ENCODE results near the gene KDF1.

DNA sequence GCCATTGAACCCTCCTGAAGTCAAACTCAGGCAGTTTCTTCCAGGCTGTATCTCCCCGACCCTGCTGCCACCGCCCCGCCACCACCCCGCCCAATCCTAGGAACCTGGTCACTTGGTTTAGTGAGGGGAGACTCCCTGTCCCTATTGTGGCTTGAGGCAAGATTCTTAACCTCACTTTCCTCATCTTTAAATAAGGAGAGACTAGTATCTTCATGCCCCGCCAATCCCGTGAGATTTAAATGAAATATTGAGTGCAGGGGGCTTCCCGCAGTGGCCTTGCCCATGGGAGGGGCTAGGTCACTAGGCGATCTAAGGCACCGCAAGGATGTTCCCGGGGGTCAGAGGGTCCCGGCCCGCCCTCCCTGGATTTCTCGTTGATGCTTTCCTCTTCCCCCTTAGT is 998 bp downstream of the KDF1 start:
- TF ChIP-seq POLR2AphosphoS5 (IDR thresholded peaks at IDR 0.05; ENCODE audit: low read depth, low read length) (no peak), TAF1 (IDR thresholded peaks at IDR 0.05; ENCODE audit: low read depth, low read length) (no peak), POLR2A (IDR thresholded peaks at IDR 0.05; ENCODE audit: low read depth, low read length) (no peak)

Measured in GM12891 (cell line).